Measurements from ENCODE around the gene ACTRT2.

GRCh38 chr1:2988256-2988655 is 33.0 kb upstream of the ACTRT2 start:
- TF ChIP-seq CTCF (IDR thresholded peaks at IDR 0.05) (no peak), EP300 (IDR thresholded peaks at IDR 0.05) (no peak)

Data from gastroesophageal sphincter (tissue), 3 donors.